HepG2 (cell line): Measurements from ENCODE around the gene SPSB1. TPM values are rescaled to one million over a fixed set of nuclear protein-coding genes. Genes with fewer than 3 reads are reported as not detected.

ENCODE experiments used
- BRCA1 ChIP-seq: sonication (generic); formaldehyde crosslinking; IDR thresholded peaks from 2 replicates; pipeline ENCODE4 v1.4.0; 2020; ENCODE audit warnings: missing genetic modification reagents
- CBFB ChIP-seq: sonication (generic); formaldehyde crosslinking; IDR thresholded peaks from 2 replicates; pipeline ENCODE4 v1.4.0; 2020; ENCODE audit warnings: missing genetic modification reagents
- ESRRA ChIP-seq: sonication (generic); formaldehyde crosslinking; IDR thresholded peaks from 2 replicates; pipeline ENCODE4 v1.5.1; 2020; ENCODE audit warnings: mild to moderate bottlenecking, low read depth, missing genetic modification reagents
- FOXC1 ChIP-seq: sonication (generic); formaldehyde crosslinking; IDR thresholded peaks from 2 replicates; pipeline ENCODE4 v1.8.0; 2022; ENCODE audit warnings: mild to moderate bottlenecking, missing genetic modification reagents, borderline replicate concordance
- KMT2B ChIP-seq: IDR thresholded peaks from 2 replicates; pipeline ENCODE4 v1.6.1; 2016; ENCODE audit warnings: missing genetic modification reagents, missing compliant biosample characterization
- MAFG ChIP-seq: sonication (generic); formaldehyde crosslinking; IDR thresholded peaks from 2 replicates; pipeline ENCODE4 v1.5.1; 2020; ENCODE audit warnings: mild to moderate bottlenecking, missing genetic modification reagents
- POLR2AphosphoS2 ChIP-seq: IDR thresholded peaks from 2 replicates; pipeline ENCODE4 v1.6.1; 2011; ENCODE audit warnings: low read depth, low read length, improper control_type of control experiment
- RBM39 ChIP-seq: fragments of 200-400 bp; formaldehyde crosslinking; IDR thresholded peaks from one replicate; pipeline ENCODE4 v1.6.1; 2018; ENCODE audit warnings: antibody characterized with exemption, mild to moderate bottlenecking, low read depth, low read length; ENCODE audit not compliant: poor library complexity, severe bottlenecking
- SALL1 ChIP-seq: sonication (generic); formaldehyde crosslinking; IDR thresholded peaks from 2 replicates; pipeline ENCODE4 v1.8.0; 2022; ENCODE audit warnings: mild to moderate bottlenecking, missing genetic modification reagents
- ZIK1 ChIP-seq: sonication (generic); formaldehyde crosslinking; IDR thresholded peaks from 2 replicates; pipeline ENCODE4 v1.5.0; 2020; ENCODE audit warnings: mild to moderate bottlenecking, low read depth, missing genetic modification reagents, borderline replicate concordance
- ZNF20 ChIP-seq: sonication (generic); formaldehyde crosslinking; IDR thresholded peaks from 2 replicates; pipeline ENCODE4 v1.4.0; 2020; ENCODE audit warnings: mild to moderate bottlenecking, moderate library complexity, missing genetic modification reagents
- ZNF263 ChIP-seq: sonication (generic); formaldehyde crosslinking; IDR thresholded peaks from 2 replicates; pipeline ENCODE4 v1.4.0; 2020; ENCODE audit warnings: missing genetic modification reagents
- ZNF274 ChIP-seq: sonication (generic); formaldehyde crosslinking; IDR thresholded peaks from 2 replicates; pipeline ENCODE4 v1.5.1; 2020; ENCODE audit warnings: mild to moderate bottlenecking, missing genetic modification reagents
- ZNF468 ChIP-seq: sonication (generic); formaldehyde crosslinking; IDR thresholded peaks from 2 replicates; pipeline ENCODE4 v1.8.0; 2022; ENCODE audit warnings: mild to moderate bottlenecking, moderate library complexity, missing genetic modification reagents
- ZNF558 ChIP-seq: sonication (generic); formaldehyde crosslinking; IDR thresholded peaks from 2 replicates; pipeline ENCODE4 v1.9.0; 2022; ENCODE audit warnings: mild to moderate bottlenecking, missing genetic modification reagents, borderline replicate concordance
- polyA plus RNA-seq, 8 experiments: library from polyadenylated mRNA; depleted of rRNA in 3 of 8; stranded (reverse) in 7 of 8; unstranded in 1 of 8; fragments of >200 nt; fragmentation: Illumina TruSeq in 4 of 8; extraction: Trizol in 4 of 8; gene quantifications; 2 replicates each; pipeline versions ENCODE4 v1.2.1 to v1.2.3, GENCODE V29; 2011 to 2016; ENCODE audit warnings: low read depth in 4 of 8, missing spikeins in 1 of 8, mixed read lengths in 1 of 8; ENCODE audit not compliant: insufficient read depth in 1 of 8
- total RNA-seq, 5 experiments: library from RNA; depleted of rRNA; stranded (reverse); fragments of >200 nt; fragmentation: Illumina TruSeq; extraction: Trizol; gene quantifications; 2 replicates each; pipeline ENCODE4 v1.2.3, GENCODE V29; 2016; ENCODE audit warnings: low read depth in 1 of 5
- TF ChIP-seq, protein P1 (sequence below): sonication (generic); formaldehyde crosslinking; IDR thresholded peaks from 2 replicates; pipeline ENCODE4 v1.5.0; 2020; ENCODE audit warnings: missing genetic modification reagents, mild to moderate bottlenecking, borderline replicate concordance
- TF ChIP-seq, protein P2 (sequence below): sonication (generic); formaldehyde crosslinking; IDR thresholded peaks from 2 replicates; pipeline ENCODE4 v1.4.0; 2020; ENCODE audit warnings: missing genetic modification reagents, borderline replicate concordance
- TF ChIP-seq, protein P3 (sequence below): sonication (generic); formaldehyde crosslinking; IDR thresholded peaks from 2 replicates; pipeline ENCODE4 v1.9.0; 2021; ENCODE audit warnings: missing genetic modification reagents, borderline replicate concordance
- TF ChIP-seq, protein P4 (sequence below): sonication (generic); formaldehyde crosslinking; IDR thresholded peaks from 2 replicates; pipeline ENCODE4 v1.8.1; 2023; ENCODE audit warnings: missing genetic modification reagents, inconsistent platforms, borderline replicate concordance

The SPSB1 gene
- total and polyA plus RNA-seq, 2 of the 13 experiments (the other 11 are each of a cell fraction or from before 2014, with no cell fraction given) = 5.0 to 8.0 TPM

DNA sequence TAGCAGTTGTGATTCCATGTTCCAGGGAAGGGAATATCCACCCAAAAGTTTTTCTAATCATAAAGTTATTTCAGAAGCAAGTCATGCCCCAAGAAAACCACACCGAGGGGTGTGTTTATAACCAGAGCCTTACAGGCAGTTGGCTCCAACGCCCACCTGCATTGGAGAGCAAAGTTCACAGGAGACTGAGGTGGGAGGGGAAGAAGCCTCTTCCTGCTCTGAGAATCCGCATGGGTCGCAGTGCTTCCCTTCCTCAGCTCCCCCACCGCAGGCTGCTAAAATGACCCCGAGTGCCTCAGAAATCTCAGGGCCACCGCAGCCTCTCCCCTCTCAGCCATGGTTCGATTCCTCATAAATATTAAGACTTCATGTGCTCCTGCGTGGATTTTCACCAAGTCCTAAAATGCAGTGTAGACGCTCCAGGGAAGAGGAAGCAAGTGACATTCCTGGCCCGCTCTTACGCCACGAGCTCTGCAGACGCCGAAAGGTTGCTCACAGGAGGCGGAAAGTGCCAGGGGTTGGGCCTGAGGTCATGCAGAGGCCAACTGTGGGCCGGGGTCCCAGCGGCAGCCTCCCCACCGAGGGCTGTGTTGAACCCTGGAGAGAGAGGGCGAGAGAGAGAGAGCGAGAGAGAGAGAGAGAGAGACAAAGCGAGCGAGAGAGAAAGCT is 13.4 kb upstream of the SPSB1 start (continued):
- peak; percentile 10; the same call in 1 of the 2 replicates for TF ChIP-seq SALL1 (CRISPR knock-in tag)
- no peak for TF ChIP-seq ESRRA (CRISPR knock-in tag)
- no peak for TF ChIP-seq ZNF274
- TF ChIP-seq, protein P1, sequence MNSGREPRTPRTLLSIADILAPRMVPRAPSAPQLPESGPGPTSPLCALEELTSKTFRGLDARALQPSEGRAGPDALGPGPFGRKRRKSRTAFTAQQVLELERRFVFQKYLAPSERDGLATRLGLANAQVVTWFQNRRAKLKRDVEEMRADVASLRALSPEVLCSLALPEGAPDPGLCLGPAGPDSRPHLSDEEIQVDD (CRISPR knock-in tag) = no peak
- no peak for TF ChIP-seq BRCA1
- no peak for TF ChIP-seq ZNF468
- TF ChIP-seq ZNF263 (CRISPR knock-in tag) = no peak; the same call in 1 of the 2 replicates
- TF ChIP-seq, protein P2, sequence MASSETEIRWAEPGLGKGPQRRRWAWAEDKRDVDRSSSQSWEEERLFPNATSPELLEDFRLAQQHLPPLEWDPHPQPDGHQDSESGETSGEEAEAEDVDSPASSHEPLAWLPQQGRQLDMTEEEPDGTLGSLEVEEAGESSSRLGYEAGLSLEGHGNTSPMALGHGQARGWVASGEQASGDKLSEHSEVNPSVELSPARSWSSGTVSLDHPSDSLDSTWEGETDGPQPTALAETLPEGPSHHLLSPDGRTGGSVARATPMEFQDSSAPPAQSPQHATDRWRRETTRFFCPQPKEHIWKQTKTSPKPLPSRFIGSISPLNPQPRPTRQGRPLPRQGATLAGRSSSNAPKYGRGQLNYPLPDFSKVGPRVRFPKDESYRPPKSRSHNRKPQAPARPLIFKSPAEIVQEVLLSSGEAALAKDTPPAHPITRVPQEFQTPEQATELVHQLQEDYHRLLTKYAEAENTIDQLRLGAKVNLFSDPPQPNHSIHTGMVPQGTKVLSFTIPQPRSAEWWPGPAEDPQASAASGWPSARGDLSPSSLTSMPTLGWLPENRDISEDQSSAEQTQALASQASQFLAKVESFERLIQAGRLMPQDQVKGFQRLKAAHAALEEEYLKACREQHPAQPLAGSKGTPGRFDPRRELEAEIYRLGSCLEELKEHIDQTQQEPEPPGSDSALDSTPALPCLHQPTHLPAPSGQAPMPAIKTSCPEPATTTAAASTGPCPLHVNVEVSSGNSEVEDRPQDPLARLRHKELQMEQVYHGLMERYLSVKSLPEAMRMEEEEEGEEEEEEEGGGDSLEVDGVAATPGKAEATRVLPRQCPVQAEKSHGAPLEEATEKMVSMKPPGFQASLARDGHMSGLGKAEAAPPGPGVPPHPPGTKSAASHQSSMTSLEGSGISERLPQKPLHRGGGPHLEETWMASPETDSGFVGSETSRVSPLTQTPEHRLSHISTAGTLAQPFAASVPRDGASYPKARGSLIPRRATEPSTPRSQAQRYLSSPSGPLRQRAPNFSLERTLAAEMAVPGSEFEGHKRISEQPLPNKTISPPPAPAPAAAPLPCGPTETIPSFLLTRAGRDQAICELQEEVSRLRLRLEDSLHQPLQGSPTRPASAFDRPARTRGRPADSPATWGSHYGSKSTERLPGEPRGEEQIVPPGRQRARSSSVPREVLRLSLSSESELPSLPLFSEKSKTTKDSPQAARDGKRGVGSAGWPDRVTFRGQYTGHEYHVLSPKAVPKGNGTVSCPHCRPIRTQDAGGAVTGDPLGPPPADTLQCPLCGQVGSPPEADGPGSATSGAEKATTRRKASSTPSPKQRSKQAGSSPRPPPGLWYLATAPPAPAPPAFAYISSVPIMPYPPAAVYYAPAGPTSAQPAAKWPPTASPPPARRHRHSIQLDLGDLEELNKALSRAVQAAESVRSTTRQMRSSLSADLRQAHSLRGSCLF (CRISPR knock-in tag) = no peak
- TF ChIP-seq, protein P3, sequence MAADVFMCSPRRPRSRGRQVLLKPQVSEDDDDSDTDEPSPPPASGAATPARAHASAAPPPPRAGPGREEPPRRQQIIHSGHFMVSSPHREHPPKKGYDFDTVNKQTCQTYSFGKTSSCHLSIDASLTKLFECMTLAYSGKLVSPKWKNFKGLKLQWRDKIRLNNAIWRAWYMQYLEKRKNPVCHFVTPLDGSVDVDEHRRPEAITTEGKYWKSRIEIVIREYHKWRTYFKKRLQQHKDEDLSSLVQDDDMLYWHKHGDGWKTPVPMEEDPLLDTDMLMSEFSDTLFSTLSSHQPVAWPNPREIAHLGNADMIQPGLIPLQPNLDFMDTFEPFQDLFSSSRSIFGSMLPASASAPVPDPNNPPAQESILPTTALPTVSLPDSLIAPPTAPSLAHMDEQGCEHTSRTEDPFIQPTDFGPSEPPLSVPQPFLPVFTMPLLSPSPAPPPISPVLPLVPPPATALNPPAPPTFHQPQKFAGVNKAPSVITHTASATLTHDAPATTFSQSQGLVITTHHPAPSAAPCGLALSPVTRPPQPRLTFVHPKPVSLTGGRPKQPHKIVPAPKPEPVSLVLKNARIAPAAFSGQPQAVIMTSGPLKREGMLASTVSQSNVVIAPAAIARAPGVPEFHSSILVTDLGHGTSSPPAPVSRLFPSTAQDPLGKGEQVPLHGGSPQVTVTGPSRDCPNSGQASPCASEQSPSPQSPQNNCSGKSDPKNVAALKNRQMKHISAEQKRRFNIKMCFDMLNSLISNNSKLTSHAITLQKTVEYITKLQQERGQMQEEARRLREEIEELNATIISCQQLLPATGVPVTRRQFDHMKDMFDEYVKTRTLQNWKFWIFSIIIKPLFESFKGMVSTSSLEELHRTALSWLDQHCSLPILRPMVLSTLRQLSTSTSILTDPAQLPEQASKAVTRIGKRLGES (CRISPR knock-in tag) = no peak
- no peak for TF ChIP-seq ZNF20 (CRISPR knock-in tag)
- TF ChIP-seq CBFB = no peak
- no peak for TF ChIP-seq RBM39
- TF ChIP-seq POLR2AphosphoS2 = no peak
- no peak for TF ChIP-seq ZIK1 (CRISPR knock-in tag)
- TF ChIP-seq, protein P4, sequence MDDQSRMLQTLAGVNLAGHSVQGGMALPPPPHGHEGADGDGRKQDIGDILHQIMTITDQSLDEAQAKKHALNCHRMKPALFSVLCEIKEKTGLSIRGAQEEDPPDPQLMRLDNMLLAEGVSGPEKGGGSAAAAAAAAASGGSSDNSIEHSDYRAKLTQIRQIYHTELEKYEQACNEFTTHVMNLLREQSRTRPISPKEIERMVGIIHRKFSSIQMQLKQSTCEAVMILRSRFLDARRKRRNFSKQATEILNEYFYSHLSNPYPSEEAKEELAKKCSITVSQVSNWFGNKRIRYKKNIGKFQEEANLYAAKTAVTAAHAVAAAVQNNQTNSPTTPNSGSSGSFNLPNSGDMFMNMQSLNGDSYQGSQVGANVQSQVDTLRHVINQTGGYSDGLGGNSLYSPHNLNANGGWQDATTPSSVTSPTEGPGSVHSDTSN (CRISPR knock-in tag) = no peak
- TF ChIP-seq KMT2B (CRISPR knock-in tag) = no peak
- TF ChIP-seq ZNF558 (CRISPR knock-in tag) = no peak
- TF ChIP-seq FOXC1 (CRISPR knock-in tag) = peak; percentile 43; the same call in 1 of the 2 replicates
- TF ChIP-seq MAFG (CRISPR knock-in tag) = no peak
